Measurements from ENCODE around the gene PHKA2. TPM values are rescaled to one million over a fixed set of nuclear protein-coding genes. Genes with fewer than 3 reads are reported as not detected.

Gene PHKA2
- total RNA-seq (10 to 100 TPM; 89.9 to 95.7 TPM), polyA plus RNA-seq (ENCODE audit: insufficient read depth, low read depth, low replicate concordance) (42.4 TPM)
- long read RNA-seq, donor 1, partial matches to known transcripts: 0 of 7 reads
- long read RNA-seq, donor 1, other reads (novel, unspliced or antisense): 0 of 7 reads
- long read RNA-seq, donor 2, partial matches to known transcripts: 0 of 3 reads
- long read RNA-seq, donor 2, other reads (novel, unspliced or antisense): 0 of 3 reads

GRCh38 chrX:18983666-18984380, at the start of gene PHKA2:
Gene PHKA2 (minus strand): TSS chrX:18984114. CDS start chrX:18983932, 182 bp downstream.
- TF ChIP-seq POLR2A (IDR thresholded peaks at IDR 0.05): no peak
- TF ChIP-seq CTCF (IDR thresholded peaks at IDR 0.05): no peak
- peak within 1 kb of the TSS; percentile 69 to 76 for H3K4me3 ChIP-seq
- DNase-seq: peak; percentile 54
- intact Hi-C loops (cut with DNase I; ENCODE audit: low total_unique reads): no loop called here
- no peaks in the 10 kb centered on the region for H3K4me1 ChIP-seq
- 1 to 2% methylated on average over 17 to 21 of the region's 64 CpGs for WGBS, 2 donors
- no peaks in the 10 kb centered on the region for H3K27me3 ChIP-seq
- H3K27ac ChIP-seq: peak within 1 kb of the TSS; percentile 86 to 89
- H3K9me3 ChIP-seq: no peaks in the 10 kb centered on the region
- H3K36me3 ChIP-seq (ENCODE audit: low read depth, missing control alignments): no peaks in the 10 kb centered on the region

GRCh38 chrX:19030805-19031204, 46.9 kb upstream of the PHKA2 start:
- intact Hi-C loops (cut with DNase I; ENCODE audit: low total_unique reads): no loop called here
- WGBS, 2 donors: 94 to 100% methylated on average over 3 of the region's 3 CpGs
- H3K4me3 ChIP-seq: no peak overlapping the region

GRCh38 chrX:19028560-19028959, 44.6 kb upstream of the PHKA2 start:
- no peaks in the 10 kb centered on the region for H3K36me3 ChIP-seq (ENCODE audit: low read depth, missing control alignments)
- no peaks in the 10 kb centered on the region for H3K9me3 ChIP-seq
- TF ChIP-seq CTCF (IDR thresholded peaks at IDR 0.05) (no peak), POLR2A (IDR thresholded peaks at IDR 0.05) (no peak)
- H3K4me3 ChIP-seq: no peak overlapping the region
- H3K4me1 ChIP-seq: no peaks in the 10 kb centered on the region
- WGBS, 2 donors: 89 to 92% methylated on average over 6 of the region's 6 CpGs
- intact Hi-C loops (cut with DNase I; ENCODE audit: low total_unique reads): no loop called here
- H3K27ac ChIP-seq: no peak overlapping the region
- no peaks in the 10 kb centered on the region for H3K27me3 ChIP-seq
- DNase-seq: no peak

More at GRCh38 chrX:19030805-19031204, 46.9 kb upstream of the PHKA2 start:
- H3K36me3 ChIP-seq (ENCODE audit: low read depth, missing control alignments): no peaks in the 10 kb centered on the region
- no peak for DNase-seq
- H3K27ac ChIP-seq: no peak overlapping the region
- TF ChIP-seq POLR2A (IDR thresholded peaks at IDR 0.05) (no peak), CTCF (IDR thresholded peaks at IDR 0.05) (no peak)
- H3K9me3 ChIP-seq: no peaks in the 10 kb centered on the region
- no peaks in the 10 kb centered on the region for H3K27me3 ChIP-seq
- H3K4me1 ChIP-seq: no peaks in the 10 kb centered on the region

- H3K36me3 ChIP-seq (ENCODE audit: low read depth, missing control alignments): no peaks in the 10 kb centered on the region
- WGBS, 2 donors: 90 to 93% methylated on average over 2 to 4 of the region's 4 CpGs
- no peaks in the 10 kb centered on the region for H3K9me3 ChIP-seq
- H3K4me3 ChIP-seq: no peak overlapping the region
- H3K4me1 ChIP-seq: no peaks in the 10 kb centered on the region
- H3K27me3 ChIP-seq: no peaks in the 10 kb centered on the region
- TF ChIP-seq POLR2A (IDR thresholded peaks at IDR 0.05) (no peak), CTCF (IDR thresholded peaks at IDR 0.05) (no peak)
- intact Hi-C loops (cut with DNase I; ENCODE audit: low total_unique reads): no loop called here
- no peak for DNase-seq
- no peak overlapping the region for H3K27ac ChIP-seq
These were observed 40.5 kb upstream of the PHKA2 start for GRCh38 chrX:19024366-19024765.

Data from testis (tissue), 5 donors.